ENCODE results near the gene SAMD4B. TPM values are rescaled to one million over a fixed set of nuclear protein-coding genes. Genes with fewer than 3 reads are reported as not detected.
A peak's percentile ranks its signal among the peaks of the same experiment; 100 is the strongest.

SAMD4B gene
- total RNA-seq, 4 donors from 2014 or later = 79.5 to 212 (median 124) TPM

GRCh38 chr19:39356647-39357046, 14.4 kb downstream of the SAMD4B start:
- H3K27ac ChIP-seq = no peak overlapping the region
- no peak for TF ChIP-seq CTCF (IDR thresholded peaks at IDR 0.05)
- TF ChIP-seq POLR2A (IDR thresholded peaks at IDR 0.05) = no peak
- no peak overlapping the region for H3K4me3 ChIP-seq (replicated peaks in 1 of 3)
- H3K4me1 ChIP-seq = no peaks in the 10 kb centered on the region
- peaks cover 67 to 68% of the 10 kb centered on the region in 2 donors for H3K36me3 ChIP-seq
- no peaks in the 10 kb centered on the region for H3K9me3 ChIP-seq
- no peaks in the 10 kb centered on the region for H3K27me3 ChIP-seq
- WGBS, 2 donors = 91 to 94% methylated on average over 9 to 17 of the region's 18 CpGs
- intact Hi-C loops (cut with DNase I) = no loop called here
- no peak for DNase-seq

GRCh38 chr19:39359026-39359425, 16.8 kb downstream of the SAMD4B start:
- Histone ChIP-seq H3K4me3 (replicated peaks in 1 of 3) (no peak overlapping the region), H3K4me1 (peaks cover 12 to 19% of the 10 kb centered on the region in 2 donors), H3K36me3 (peaks cover 59 to 62% of the 10 kb centered on the region in 2 donors), H3K9me3 (no peaks in the 10 kb centered on the region), H3K27ac (no peak overlapping the region), H3K27me3 (no peaks in the 10 kb centered on the region)
- intact Hi-C loops (cut with DNase I) = no loop called here
- WGBS, 2 donors = 97% methylated on average over 3 of the region's 3 CpGs
- no peak for DNase-seq
- TF ChIP-seq CTCF (IDR thresholded peaks at IDR 0.05) = no peak
- no peak for TF ChIP-seq POLR2A (IDR thresholded peaks at IDR 0.05)

GRCh38 chr19:39360599-39360998, 18.4 kb downstream of the SAMD4B start:
- WGBS, 2 donors = 92 to 100% methylated on average over 1 of the region's 1 CpG
- DNase-seq = no peak
- no peak for TF ChIP-seq POLR2A (IDR thresholded peaks at IDR 0.05)
- TF ChIP-seq CTCF (IDR thresholded peaks at IDR 0.05) = no peak
- Histone ChIP-seq H3K4me1 (peaks cover 13 to 26% of the 10 kb centered on the region in 2 donors), H3K27ac (no peak overlapping the region), H3K9me3 (no peaks in the 10 kb centered on the region), H3K4me3 (replicated peaks in 1 of 3) (no peak overlapping the region), H3K36me3 (peaks cover 52% of the 10 kb centered on the region in 2 donors), H3K27me3 (no peaks in the 10 kb centered on the region)
- intact Hi-C loops (cut with DNase I) = no loop called here

- no peaks in the 10 kb centered on the region for H3K27me3 ChIP-seq
- DNase-seq = no peak
- WGBS, 2 donors = 49 to 52% methylated on average over 6 of the region's 6 CpGs
- H3K4me1 ChIP-seq = peaks cover 13 to 26% of the 10 kb centered on the region in 2 donors
- peak overlapping the region in 2 of 3 donors; percentile 34 to 43 for H3K27ac ChIP-seq
- intact Hi-C loops (cut with DNase I) = no loop called here
- no peak overlapping the region for H3K4me3 ChIP-seq (replicated peaks in 1 of 3)
- H3K9me3 ChIP-seq = no peaks in the 10 kb centered on the region
- peaks cover 28 to 30% of the 10 kb centered on the region in 2 donors for H3K36me3 ChIP-seq
- TF ChIP-seq POLR2A (IDR thresholded peaks at IDR 0.05) (no peak), CTCF (IDR thresholded peaks at IDR 0.05) (no peak)
Measured at GRCh38 chr19:39362682-39363657, 20.7 kb downstream of the SAMD4B start.

GRCh38 chr19:39363901-39364457, 21.8 kb downstream of the SAMD4B start:
- peak overlapping the region; percentile 27 to 43 (median 34) for H3K27ac ChIP-seq
- 55 to 74% methylated on average over 5 of the region's 5 CpGs for WGBS, 2 donors
- peaks cover 13 to 26% of the 10 kb centered on the region in 2 donors for H3K4me1 ChIP-seq
- H3K9me3 ChIP-seq = no peaks in the 10 kb centered on the region
- H3K4me3 ChIP-seq (replicated peaks in 1 of 3) = no peak overlapping the region
- DNase-seq = peak; percentile 47 to 50
- intact Hi-C loops (cut with DNase I) = no loop called here
- H3K36me3 ChIP-seq = peaks cover 19 to 22% of the 10 kb centered on the region in 2 donors
- no peaks in the 10 kb centered on the region for H3K27me3 ChIP-seq
- TF ChIP-seq CTCF (IDR thresholded peaks at IDR 0.05) (no peak), POLR2A (IDR thresholded peaks at IDR 0.05) (no peak)

Measured in thyroid gland (tissue), 4 donors.